Colonic mucosa (tissue), 4 donors: ENCODE results near the gene SHANK2. TPM values are rescaled to one million over a fixed set of nuclear protein-coding genes. Genes with fewer than 3 reads are reported as not detected.

Experiments used
- DNase-seq: peaks from one replicate; pipeline ENCODE4 v3.0.0-alpha.2; 2020
- H3K27ac ChIP-seq: fragments of 200-600 bp; one replicate; pipeline ENCODE4 v1.8.0; 2021
- H3K27me3 ChIP-seq: fragments of 200-600 bp; one replicate; pipeline ENCODE4 v1.8.0; 2021
- H3K36me3 ChIP-seq: fragments of 200-600 bp; one replicate; pipeline ENCODE4 v1.8.0; 2021
- H3K4me1 ChIP-seq: fragments of 200-600 bp; one replicate; pipeline ENCODE4 v1.8.0; 2021; ENCODE audit warnings: mild to moderate bottlenecking
- H3K4me3 ChIP-seq: fragments of 200-600 bp; one replicate; pipeline ENCODE4 v1.8.0; 2021
- H3K9ac ChIP-seq, 2 donors: one replicate each; pipeline ENCODE4 v1.7.0; 2013; ENCODE audit warnings: control low read depth in 2 of 2, low read depth in 2 of 2, low read length in 2 of 2
- H3K9me3 ChIP-seq: fragments of 200-600 bp; one replicate; pipeline ENCODE4 v1.8.0; 2021
- CTCF ChIP-seq: fragments of 200-600 bp; IDR thresholded peaks from one replicate; pipeline ENCODE4 v1.8.0; 2022; ENCODE audit warnings: antibody characterized with exemption, mild to moderate bottlenecking
- intact Hi-C: fragments of 100-400 bp; cut with DNase I; formaldehyde crosslinking; loops from one replicate; pipeline ENCODE4 v1.14.1; 2022
- total RNA-seq, 2 donors: library from RNA; stranded (reverse); fragmentation: NEBNext Ultra II Directional in 1 of 2; extraction: Animal tissue kit (Norgen Biotek cat#: 25700) in 1 of 2; gene quantifications; one replicate each; pipeline ENCODE4 v1.2.1, GENCODE V29; 2021
- donor health status: healthy.
- donor health status: DM: no; HTN: no; CAD: no.
- donor health status: DM: no; HTN: no; CAD: no.

SHANK2 gene
- total RNA-seq, 2 donors from 2014 or later: 26.0 to 38.1 TPM

DNA sequence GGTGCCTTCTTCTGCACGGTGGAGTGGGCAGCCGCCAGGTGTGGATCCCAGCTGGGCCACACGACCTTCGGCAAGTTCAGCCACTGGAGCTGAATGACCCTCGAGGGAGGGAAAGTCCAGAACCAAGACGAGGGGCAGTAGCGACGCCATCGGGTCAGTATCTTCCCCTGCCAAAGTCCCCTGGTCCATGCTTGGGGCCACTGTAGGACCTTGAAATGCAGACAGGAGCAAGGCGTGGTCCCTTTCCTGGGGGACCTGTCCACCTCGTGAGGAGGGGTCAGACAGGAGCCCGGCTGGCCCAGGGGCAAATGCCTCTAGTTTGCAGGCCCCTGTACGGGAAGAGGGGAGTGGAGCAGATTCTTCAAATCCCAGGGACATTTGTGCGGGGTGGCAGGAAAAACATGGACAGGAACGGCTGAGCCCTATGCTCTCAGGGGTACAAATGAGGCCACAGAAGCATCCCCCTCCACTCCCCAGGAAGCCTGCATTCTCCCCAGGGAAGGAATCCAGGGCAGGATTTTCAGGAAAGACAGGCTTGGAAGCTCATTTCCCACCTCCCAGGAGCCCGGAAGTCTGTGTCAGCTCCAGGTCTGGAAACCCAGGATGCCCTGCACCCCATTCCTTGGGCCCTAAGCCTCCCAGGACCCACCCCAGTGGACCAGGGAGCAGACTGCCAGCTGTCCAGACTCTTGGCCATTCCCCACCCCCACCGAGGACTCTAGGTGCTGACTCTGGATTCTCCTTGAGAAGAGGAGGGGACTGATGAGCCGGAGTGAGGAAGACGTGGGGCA, 6.6 kb downstream of the SHANK2 start:
- Histone ChIP-seq H3K27me3 (no peaks in the 10 kb centered on the region), H3K9ac (no peak overlapping the region), H3K36me3 (no peaks in the 10 kb centered on the region), H3K4me3 (no peak overlapping the region), H3K4me1 (peaks cover 2% of the 10 kb centered on the region), H3K27ac (no peak overlapping the region), H3K9me3 (no peaks in the 10 kb centered on the region)
- intact Hi-C loops: no loop called here
- no peak for DNase-seq
- no peak for TF ChIP-seq CTCF

- TF ChIP-seq CTCF: no peak
- no peak for DNase-seq
- H3K9me3 ChIP-seq: no peaks in the 10 kb centered on the region
- no peaks in the 10 kb centered on the region for H3K36me3 ChIP-seq
- no peak overlapping the region for H3K4me3 ChIP-seq
- intact Hi-C loops: no loop called here
- H3K27me3 ChIP-seq: no peaks in the 10 kb centered on the region
- no peak overlapping the region for H3K27ac ChIP-seq
- H3K9ac ChIP-seq: no peak overlapping the region
- no peaks in the 10 kb centered on the region for H3K4me1 ChIP-seq
Measured at GRCh38 chr11:71244116-71244810, 8.1 kb downstream of the SHANK2 start.

DNA sequence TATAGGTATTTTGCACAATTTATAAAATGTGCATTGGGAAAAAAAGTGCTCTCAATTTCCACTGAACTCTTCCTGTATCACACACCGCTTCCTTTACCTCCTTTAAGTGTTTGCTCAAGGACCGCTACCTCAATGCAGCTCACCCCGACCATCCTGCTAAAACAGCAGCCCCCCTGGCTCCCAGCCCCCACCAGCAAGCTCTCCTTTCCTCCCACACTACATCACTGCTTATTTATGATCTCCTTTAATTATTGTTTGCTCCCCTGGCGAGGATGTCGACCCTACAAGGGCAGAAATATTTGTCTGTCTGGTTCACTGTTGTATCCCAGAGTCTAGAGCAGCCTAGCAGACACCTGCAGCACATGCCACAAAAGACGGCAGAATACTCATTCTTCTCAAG, 10.0 kb downstream of the SHANK2 start:
- intact Hi-C loops: no loop called here
- no peaks in the 10 kb centered on the region for H3K27me3 ChIP-seq
- H3K27ac ChIP-seq: no peak overlapping the region

DNA sequence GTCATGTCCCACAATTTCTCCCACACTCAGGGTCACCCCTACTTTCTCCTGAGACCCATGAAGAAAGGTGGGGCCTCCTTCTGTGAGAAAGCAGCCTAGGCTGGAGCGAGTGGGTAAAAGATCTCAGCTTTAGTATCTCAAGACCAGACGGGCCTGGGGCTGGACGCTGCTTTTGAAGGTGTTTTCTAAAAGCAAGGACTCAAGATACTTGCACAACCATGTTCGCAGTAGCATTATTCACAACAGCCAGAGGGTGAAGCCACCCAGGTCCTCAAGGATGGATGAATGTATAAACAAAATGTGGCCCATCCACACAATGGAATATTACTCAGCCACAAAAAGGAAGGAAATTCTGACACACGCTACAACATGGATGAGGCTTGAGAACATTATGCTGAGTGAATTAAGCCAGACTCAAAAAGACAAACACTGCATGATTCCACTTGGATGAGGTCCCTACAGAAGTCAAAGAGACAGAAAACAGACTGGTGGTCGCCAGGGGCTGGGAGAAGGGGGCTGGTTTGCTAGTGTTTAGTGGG, 10.6 kb downstream of the SHANK2 start:
- H3K4me3 ChIP-seq: no peak overlapping the region
- no peak for DNase-seq
- no peak overlapping the region for H3K9ac ChIP-seq
- intact Hi-C loops: no loop called here
- no peaks in the 10 kb centered on the region for H3K4me1 ChIP-seq
- no peaks in the 10 kb centered on the region for H3K9me3 ChIP-seq
- TF ChIP-seq CTCF: no peak
- H3K27me3 ChIP-seq: no peaks in the 10 kb centered on the region
- no peak overlapping the region for H3K27ac ChIP-seq
- no peaks in the 10 kb centered on the region for H3K36me3 ChIP-seq

More for the DNA sequence above, 10.0 kb downstream of the SHANK2 start:
- H3K36me3 ChIP-seq: no peaks in the 10 kb centered on the region
- no peaks in the 10 kb centered on the region for H3K9me3 ChIP-seq
- TF ChIP-seq CTCF: no peak
- no peaks in the 10 kb centered on the region for H3K4me1 ChIP-seq
- DNase-seq: no peak
- no peak overlapping the region for H3K4me3 ChIP-seq
- H3K9ac ChIP-seq: no peak overlapping the region

GRCh38 chr11:71240865-71241691, 11.3 kb downstream of the SHANK2 start:
- Histone ChIP-seq H3K9ac (no peak overlapping the region), H3K4me3 (no peak overlapping the region), H3K27me3 (no peaks in the 10 kb centered on the region), H3K9me3 (no peaks in the 10 kb centered on the region), H3K27ac (no peak overlapping the region), H3K36me3 (no peaks in the 10 kb centered on the region), H3K4me1 (no peaks in the 10 kb centered on the region)
- DNase-seq: no peak
- TF ChIP-seq CTCF: no peak
- intact Hi-C loops: no loop called here
